Activated T-cell treated with anti-CD3 and anti-CD28 coated beads, Interleukin-2, amount 50 U/mL, for 72 hours (primary cell): Measurements from ENCODE around the gene ERC2. TPM values are rescaled to one million over a fixed set of nuclear protein-coding genes. Genes with fewer than 3 reads are reported as not detected.
A peak's percentile ranks its signal among the peaks of the same experiment; 100 is the strongest.

Source experiments
- ATAC-seq, 2 donors: fragments of 150-1000 bp; cut with Tn5 transposase; replicated peaks in 1 of 2; 2 replicates each; pipeline ENCODE4 v1.10.0; 2021; ENCODE audit warnings: moderate library complexity in 2 of 2, mild to moderate bottlenecking in 1 of 2
- DNase-seq, 2 donors: peaks; one replicate each; pipeline ENCODE4 v3.0.0; 2021 to 2022; ENCODE audit warnings: mixed read lengths in 1 of 2
- H3K27ac Mint-ChIP-seq: one replicate; pipeline ENCODE4 v1.8.0; 2022; ENCODE audit warnings: mild to moderate bottlenecking, moderate library complexity, mixed read lengths
- H3K27me3 Mint-ChIP-seq: one replicate; pipeline ENCODE4 v1.8.0; 2022; ENCODE audit warnings: low read depth, mixed read lengths
- H3K36me3 Mint-ChIP-seq, 2 donors: one replicate each; pipeline ENCODE4 v1.8.0; 2022; ENCODE audit warnings: mixed read lengths in 2 of 2, mild to moderate bottlenecking in 1 of 2; ENCODE audit not compliant: insufficient read depth in 2 of 2
- H3K4me1 Mint-ChIP-seq: one replicate; pipeline ENCODE4 v1.8.0; 2022; ENCODE audit warnings: low read depth, mixed read lengths
- H3K4me3 Mint-ChIP-seq, 2 donors: one replicate each; pipeline ENCODE4 v1.8.0; 2022; ENCODE audit warnings: mild to moderate bottlenecking in 2 of 2, mixed read lengths in 2 of 2, moderate library complexity in 2 of 2
- H3K9me3 Mint-ChIP-seq, 2 donors: one replicate each; pipeline ENCODE4 v1.8.0; 2022; ENCODE audit warnings: mixed read lengths in 2 of 2
- total RNA-seq, 2 donors: library from RNA; stranded (reverse); gene quantifications; one replicate each; pipeline ENCODE4 v1.2.3, GENCODE V29; 2022

The ERC2 gene
- total RNA-seq, 2 donors from 2014 or later, result 0.19 to 0.35 TPM

- peaks cover 0 to 5% of the 10 kb centered on the region in 2 donors for H3K9me3 Mint-ChIP-seq
- no peak for ATAC-seq
- no peaks in the 10 kb centered on the region for H3K36me3 Mint-ChIP-seq
- no peaks in the 10 kb centered on the region for H3K4me1 Mint-ChIP-seq
- no peaks in the 10 kb centered on the region for H3K27me3 Mint-ChIP-seq
- no peak for DNase-seq
- H3K27ac Mint-ChIP-seq, result no peak overlapping the region
- H3K4me3 Mint-ChIP-seq, result no peak overlapping the region
Observed at GRCh38 chr3:55682461-55682860, 785.8 kb downstream of the ERC2 start.

DNA sequence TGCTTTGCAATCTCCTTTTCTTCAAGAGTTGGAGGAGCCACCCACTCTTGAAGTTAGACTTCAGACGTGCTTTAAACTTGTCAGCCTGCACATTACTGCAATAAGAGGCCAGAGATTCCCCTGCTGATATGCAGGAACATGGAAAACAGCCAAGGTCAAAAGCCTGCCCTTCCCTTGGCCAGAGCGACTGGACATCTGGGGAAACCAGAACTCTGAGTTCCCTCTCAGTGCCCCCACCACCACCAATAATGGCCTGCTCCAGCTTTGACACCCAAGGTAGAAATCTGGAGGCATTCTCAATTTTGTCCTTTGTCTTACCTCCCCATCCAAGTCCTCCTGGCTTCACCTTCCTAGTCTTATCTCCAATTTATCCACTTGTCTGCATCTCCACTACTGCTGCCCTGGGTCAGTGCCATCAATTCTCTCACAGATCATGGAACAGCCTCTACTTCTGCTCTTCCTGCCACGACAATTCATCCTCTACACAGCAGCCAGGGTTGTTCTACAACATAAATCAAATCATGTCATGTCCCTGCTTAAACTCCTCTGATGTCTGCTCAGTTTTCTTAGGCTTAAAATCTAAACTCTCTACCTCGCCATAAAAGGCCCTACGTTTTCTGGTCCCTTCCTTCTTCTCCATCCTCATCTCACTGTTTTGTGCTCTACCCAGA lies 789.6 kb downstream of the ERC2 start:
- DNase-seq (no peak), ATAC-seq (no peak)
- no peak overlapping the region for H3K4me3 Mint-ChIP-seq
- H3K27ac Mint-ChIP-seq, result no peak overlapping the region
- no peaks in the 10 kb centered on the region for H3K36me3 Mint-ChIP-seq
- peaks cover 0 to 5% of the 10 kb centered on the region in 2 donors for H3K9me3 Mint-ChIP-seq
- no peaks in the 10 kb centered on the region for H3K27me3 Mint-ChIP-seq
- H3K4me1 Mint-ChIP-seq, result peaks cover 16% of the 10 kb centered on the region

DNA sequence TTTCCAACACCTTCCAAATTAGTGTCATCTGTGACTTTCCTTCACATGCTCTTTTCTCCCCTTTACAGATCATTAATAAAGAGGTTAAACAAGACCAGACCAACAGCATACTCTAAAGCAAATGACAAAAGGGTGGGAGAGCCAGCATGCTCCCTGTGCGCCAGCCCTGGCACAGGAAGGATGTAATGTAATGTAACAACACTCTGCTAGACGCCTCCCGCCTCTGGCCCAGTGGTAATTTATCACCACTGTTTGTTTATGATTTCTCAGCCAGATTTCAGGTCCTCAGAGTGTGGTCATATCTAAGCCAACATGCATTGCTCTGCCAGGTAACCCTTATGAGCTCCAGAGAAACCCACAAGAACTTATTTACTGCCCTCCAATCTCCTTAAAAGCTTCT lies 791.6 kb downstream of the ERC2 start:
- no peak for ATAC-seq
- H3K27me3 Mint-ChIP-seq, result no peaks in the 10 kb centered on the region

DNA sequence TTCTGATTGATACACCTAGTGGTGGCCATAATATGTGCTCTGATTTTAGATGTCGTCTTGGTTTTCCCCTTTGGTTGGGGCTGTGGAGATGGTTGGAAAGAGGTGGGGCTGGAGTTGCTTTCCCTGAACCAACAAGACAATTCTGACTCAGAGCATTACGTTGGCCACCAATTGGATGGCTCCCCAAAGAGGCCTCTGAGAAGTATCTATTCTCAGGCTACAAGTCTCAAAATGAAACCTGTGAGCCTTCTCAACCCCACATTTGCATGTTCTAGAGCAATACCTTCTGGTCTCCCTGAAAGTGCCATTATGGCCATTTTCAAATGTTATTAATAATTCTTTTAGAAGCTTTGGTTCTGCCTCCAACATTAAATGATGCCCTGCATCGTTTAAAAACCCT lies 792.8 kb downstream of the ERC2 start:
- H3K27me3 Mint-ChIP-seq, result no peaks in the 10 kb centered on the region
- peaks cover 0 to 5% of the 10 kb centered on the region in 2 donors for H3K9me3 Mint-ChIP-seq
- no peak overlapping the region for H3K27ac Mint-ChIP-seq
- H3K36me3 Mint-ChIP-seq, result no peaks in the 10 kb centered on the region
- H3K4me1 Mint-ChIP-seq, result peaks cover 16% of the 10 kb centered on the region
- DNase-seq (peak; percentile 19 to 61), ATAC-seq (peak; percentile 88 to 97)
- no peak overlapping the region for H3K4me3 Mint-ChIP-seq

More for the DNA sequence above, 791.6 kb downstream of the ERC2 start:
- no peak overlapping the region for H3K27ac Mint-ChIP-seq
- H3K9me3 Mint-ChIP-seq, result peaks cover 0 to 5% of the 10 kb centered on the region in 2 donors
- no peaks in the 10 kb centered on the region for H3K36me3 Mint-ChIP-seq
- no peak overlapping the region for H3K4me3 Mint-ChIP-seq
- peaks cover 16% of the 10 kb centered on the region for H3K4me1 Mint-ChIP-seq
- DNase-seq, result no peak

GRCh38 chr3:55673764-55674163 lies 794.5 kb downstream of the ERC2 start:
- no peak for DNase-seq
- H3K27me3 Mint-ChIP-seq, result no peaks in the 10 kb centered on the region
- no peak overlapping the region for H3K4me3 Mint-ChIP-seq
- H3K9me3 Mint-ChIP-seq, result peaks cover 0 to under 1% of the 10 kb centered on the region in 2 donors
- no peak for ATAC-seq
- peaks cover 16% of the 10 kb centered on the region for H3K4me1 Mint-ChIP-seq
- no peaks in the 10 kb centered on the region for H3K36me3 Mint-ChIP-seq
- no peak overlapping the region for H3K27ac Mint-ChIP-seq

DNA sequence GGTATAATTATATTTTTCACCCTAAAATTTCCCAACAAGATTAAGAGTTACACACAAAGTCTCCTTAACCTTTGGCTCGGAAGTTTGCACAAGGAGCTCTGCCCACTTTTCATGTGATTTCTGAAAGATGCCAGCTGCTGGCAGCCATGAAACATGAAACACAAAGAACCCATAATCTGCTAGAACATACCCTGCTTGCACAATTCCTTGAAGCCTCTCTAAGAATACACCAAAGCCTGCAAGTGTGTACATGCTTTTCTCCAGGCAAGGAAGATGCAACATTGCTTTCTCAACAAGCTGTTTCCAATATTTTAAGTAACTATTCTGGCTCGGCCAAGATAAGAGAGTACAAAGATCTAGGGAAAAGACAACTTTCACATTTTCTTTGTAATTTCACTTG lies 799.1 kb downstream of the ERC2 start:
- no peak for DNase-seq
- no peak for ATAC-seq
- peaks cover 0 to 2% of the 10 kb centered on the region in 2 donors for H3K36me3 Mint-ChIP-seq
- no peaks in the 10 kb centered on the region for H3K27me3 Mint-ChIP-seq
- H3K4me1 Mint-ChIP-seq, result peaks cover 15% of the 10 kb centered on the region
- no peaks in the 10 kb centered on the region for H3K9me3 Mint-ChIP-seq
- H3K4me3 Mint-ChIP-seq, result no peak overlapping the region
- no peak overlapping the region for H3K27ac Mint-ChIP-seq

DNA sequence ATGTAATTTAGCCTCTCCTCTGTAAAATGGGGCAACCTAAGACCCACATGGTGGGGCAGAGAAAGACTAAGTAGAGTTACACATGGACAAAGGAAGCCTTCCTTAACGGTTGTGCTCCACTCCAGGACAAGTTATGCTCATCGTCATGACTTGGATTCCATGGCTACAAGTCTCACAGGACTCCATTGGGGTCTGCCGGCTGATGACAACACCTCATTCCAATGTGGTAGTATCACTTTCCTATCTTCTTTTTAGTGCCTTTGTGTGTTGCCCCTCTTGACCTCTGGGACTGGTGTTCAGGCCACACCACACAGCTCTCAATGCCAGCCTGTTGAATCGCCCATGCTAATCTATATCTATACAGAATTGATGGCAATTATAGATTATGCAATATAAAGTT lies 799.9 kb downstream of the ERC2 start:
- no peak overlapping the region for H3K4me3 Mint-ChIP-seq
- DNase-seq, result no peak

DNA sequence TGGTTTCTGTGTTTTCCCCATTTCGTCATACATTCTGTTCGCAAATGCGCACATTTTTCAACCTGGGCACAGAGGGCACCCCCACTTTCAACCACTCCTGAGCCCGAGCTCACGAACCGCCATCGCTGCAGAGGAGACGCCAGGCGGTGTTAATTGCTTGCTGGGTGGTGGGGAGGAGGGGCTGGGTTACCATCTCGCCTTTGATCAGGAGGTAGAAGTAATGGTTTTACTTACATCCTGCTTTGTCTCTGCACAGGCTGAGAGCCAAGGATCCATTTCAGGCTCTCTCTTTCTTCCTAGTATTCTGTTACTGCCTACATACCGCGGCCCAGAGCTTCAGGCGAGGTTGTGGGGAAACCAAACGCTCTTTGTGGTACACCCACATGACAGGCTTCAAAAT lies 803.9 kb downstream of the ERC2 start:
- Mint-ChIP-seq H3K36me3 (peaks cover 0 to 2% of the 10 kb centered on the region in 2 donors), H3K27ac (no peak overlapping the region), H3K4me1 (peaks cover 24% of the 10 kb centered on the region), H3K9me3 (no peaks in the 10 kb centered on the region), H3K27me3 (no peaks in the 10 kb centered on the region), H3K4me3 (peak overlapping the region; percentile 16 to 55)
- DNase-seq (peak; percentile 35 to 72), ATAC-seq (peak; percentile 87 to 98)

More for the DNA sequence above, 799.9 kb downstream of the ERC2 start:
- Mint-ChIP-seq H3K27ac (no peak overlapping the region), H3K4me1 (peaks cover 19% of the 10 kb centered on the region), H3K36me3 (peaks cover 0 to 2% of the 10 kb centered on the region in 2 donors), H3K27me3 (no peaks in the 10 kb centered on the region), H3K9me3 (no peaks in the 10 kb centered on the region)
- ATAC-seq, result no peak

DNA sequence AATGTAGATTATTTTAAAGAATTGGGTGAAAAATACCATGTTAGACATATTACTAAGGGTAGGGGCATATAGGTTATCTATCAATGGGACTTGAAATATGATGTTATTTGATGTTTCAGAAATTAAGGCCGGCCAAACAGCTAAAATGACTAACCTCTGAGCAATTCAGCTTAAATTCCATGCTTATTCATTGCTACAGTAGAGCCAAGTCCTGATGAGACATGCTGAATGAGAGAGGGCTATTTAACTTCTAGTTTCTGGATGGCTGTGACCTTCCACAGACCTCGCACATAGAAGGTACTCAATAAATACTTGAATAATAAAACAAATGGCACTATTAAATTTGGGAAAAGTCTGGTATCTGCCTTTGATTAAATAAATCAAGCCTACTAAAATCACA lies 805.6 kb downstream of the ERC2 start:
- Mint-ChIP-seq H3K4me1 (peaks cover 24% of the 10 kb centered on the region), H3K4me3 (no peak overlapping the region), H3K36me3 (peaks cover 0 to 2% of the 10 kb centered on the region in 2 donors), H3K27me3 (no peaks in the 10 kb centered on the region), H3K27ac (no peak overlapping the region), H3K9me3 (no peaks in the 10 kb centered on the region)
- no peak for ATAC-seq
- DNase-seq, result no peak

DNA sequence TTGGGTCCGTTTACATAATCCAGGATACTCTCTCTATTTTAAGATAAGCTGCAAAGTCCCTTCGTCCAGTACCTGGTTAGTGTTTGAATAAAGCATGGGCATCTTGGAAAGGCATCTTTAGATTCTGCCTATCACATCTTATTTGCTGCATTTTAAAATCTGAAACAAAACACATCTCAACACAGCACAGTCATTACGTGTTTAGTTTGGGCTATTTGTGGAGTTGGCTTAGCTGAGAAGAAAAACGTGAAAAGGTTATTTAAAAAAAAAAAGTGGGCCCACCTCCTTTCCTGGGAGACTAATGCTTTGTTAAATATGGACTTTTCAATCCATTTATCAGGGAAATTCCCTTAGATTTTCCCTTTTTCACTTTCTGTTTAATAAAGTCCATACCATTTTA lies 806.7 kb downstream of the ERC2 start:
- DNase-seq (no peak), ATAC-seq (no peak)
- H3K27ac Mint-ChIP-seq, result no peak overlapping the region
- H3K36me3 Mint-ChIP-seq, result peaks cover 0 to 2% of the 10 kb centered on the region in 2 donors
- peaks cover 24% of the 10 kb centered on the region for H3K4me1 Mint-ChIP-seq
- H3K27me3 Mint-ChIP-seq, result no peaks in the 10 kb centered on the region
- H3K4me3 Mint-ChIP-seq, result no peak overlapping the region
- no peaks in the 10 kb centered on the region for H3K9me3 Mint-ChIP-seq

- Mint-ChIP-seq H3K27ac (no peak overlapping the region), H3K9me3 (no peaks in the 10 kb centered on the region), H3K27me3 (no peaks in the 10 kb centered on the region), H3K36me3 (peaks cover 0 to 2% of the 10 kb centered on the region in 2 donors), H3K4me3 (no peak overlapping the region), H3K4me1 (peaks cover 24% of the 10 kb centered on the region)
- ATAC-seq (no peak), DNase-seq (no peak)
Observed at GRCh38 chr3:55661141-55661540, 807.1 kb downstream of the ERC2 start.

- Mint-ChIP-seq H3K27me3 (no peaks in the 10 kb centered on the region), H3K9me3 (no peaks in the 10 kb centered on the region), H3K36me3 (peaks cover 0 to 2% of the 10 kb centered on the region in 2 donors), H3K4me3 (no peak overlapping the region), H3K4me1 (peaks cover 24% of the 10 kb centered on the region), H3K27ac (no peak overlapping the region)
- ATAC-seq, result no peak
- DNase-seq, result no peak
Observed at GRCh38 chr3:55660642-55661041, 807.6 kb downstream of the ERC2 start.

DNA sequence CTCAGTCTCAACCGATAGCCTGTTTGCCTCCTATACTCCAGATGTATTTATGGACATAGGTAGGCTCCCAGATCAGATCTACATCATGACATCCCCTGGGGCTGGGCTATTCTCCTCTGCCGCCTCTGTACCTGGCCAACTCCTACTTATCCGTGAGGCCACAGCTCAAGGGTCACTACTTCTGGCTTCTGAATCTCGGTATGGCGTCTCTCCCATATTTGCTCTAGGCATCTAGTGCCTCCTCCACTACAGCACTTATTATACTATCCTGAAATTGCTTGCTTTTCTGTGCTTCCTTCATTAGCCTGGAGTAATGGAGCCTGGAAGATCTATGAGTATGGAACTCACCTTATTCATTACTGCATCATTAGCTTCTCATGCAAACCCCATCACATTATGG lies 808.6 kb downstream of the ERC2 start:
- no peak overlapping the region for H3K27ac Mint-ChIP-seq
- H3K4me3 Mint-ChIP-seq, result no peak overlapping the region
- no peak for DNase-seq
- no peaks in the 10 kb centered on the region for H3K27me3 Mint-ChIP-seq
- no peak for ATAC-seq
- no peaks in the 10 kb centered on the region for H3K9me3 Mint-ChIP-seq
- H3K36me3 Mint-ChIP-seq, result no peaks in the 10 kb centered on the region
- H3K4me1 Mint-ChIP-seq, result peaks cover 16% of the 10 kb centered on the region
